Right renal cortex interstitium (tissue), 3 donors: ENCODE data around the gene CNTNAP1. TPM values are rescaled to one million over a fixed set of nuclear protein-coding genes. Genes with fewer than 3 reads are reported as not detected.
A peak's percentile ranks its signal among the peaks of the same experiment; 100 is the strongest.
"Not testable (repeated sequence)": the region's sequence is repeated elsewhere in the genome, so short reads cannot be mapped to it uniquely, and the experiment has no call there.

Source experiments
- DNase-seq, 3 donors: peaks; one replicate each; pipeline ENCODE4 v3.0.0-alpha.2; 2013; ENCODE audit warnings: low read depth in 3 of 3, low spot score in 2 of 3
- polyA plus RNA-seq, 3 donors: library from polyadenylated mRNA; unstranded; fragments of 120-200 nt; gene quantifications; one replicate each; pipeline ENCODE4 v1.2.1, GENCODE V29; 2013; ENCODE audit not compliant: insufficient read length in 3 of 3

Gene CNTNAP1
- polyA plus RNA-seq, 3 donors, result 6.4 to 7.1 (median 7.0) TPM

DNA sequence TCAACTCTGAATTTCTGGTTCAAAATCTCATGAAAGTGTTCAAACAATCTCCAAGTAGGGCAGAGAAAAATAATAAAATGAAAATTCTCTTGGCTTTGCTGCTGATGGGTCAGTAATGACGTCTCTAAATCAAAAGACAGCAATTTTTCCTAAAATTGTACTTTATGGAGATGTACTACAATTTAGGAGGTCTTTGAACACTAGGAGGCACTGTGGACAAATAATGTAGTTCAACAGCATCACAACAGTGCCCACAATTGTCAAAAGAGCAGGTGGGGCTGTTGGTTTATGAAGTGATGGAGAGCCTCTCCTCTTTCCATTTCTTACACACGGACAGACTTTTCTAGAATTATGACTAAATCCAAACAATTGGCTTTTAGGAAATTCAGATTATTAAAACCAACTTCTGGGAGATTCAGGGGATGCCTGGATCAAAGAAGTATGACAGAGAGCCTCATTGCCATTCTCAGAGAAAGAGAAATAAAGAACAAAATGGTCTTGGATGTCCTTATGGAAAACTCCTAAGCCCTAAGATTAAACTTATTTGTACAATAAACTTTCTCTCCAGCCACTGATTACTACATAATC is 38.8 kb downstream of the CNTNAP1 start:
- DNase-seq, result peak; percentile 41 to 62 (median 51)

- DNase-seq, result no peak
Measured at GRCh38 chr17:42723636-42724035, 41.3 kb downstream of the CNTNAP1 start.

DNA sequence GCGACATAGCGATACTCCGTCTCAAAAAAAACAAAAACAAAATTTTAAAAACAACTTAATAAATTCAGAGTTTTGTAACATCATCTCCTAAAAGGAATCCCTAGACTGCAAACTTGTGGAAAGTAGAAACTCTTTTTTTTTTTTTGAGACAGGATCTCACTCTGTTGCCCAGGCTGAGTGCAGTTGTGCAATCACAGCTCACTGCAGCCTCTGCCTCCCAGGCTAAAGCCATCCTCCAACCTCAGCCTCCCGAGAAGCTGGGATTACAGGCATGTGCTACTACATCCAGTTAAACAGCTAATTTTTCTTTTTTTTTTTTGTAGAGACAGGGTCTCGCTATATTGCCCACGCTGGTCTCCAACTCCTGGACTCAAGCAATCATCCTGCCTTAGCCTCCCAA is 42.8 kb downstream of the CNTNAP1 start:
- no peak for DNase-seq

GRCh38 chr17:42740699-42741098 is 58.4 kb downstream of the CNTNAP1 start:
- no peak for DNase-seq

DNA sequence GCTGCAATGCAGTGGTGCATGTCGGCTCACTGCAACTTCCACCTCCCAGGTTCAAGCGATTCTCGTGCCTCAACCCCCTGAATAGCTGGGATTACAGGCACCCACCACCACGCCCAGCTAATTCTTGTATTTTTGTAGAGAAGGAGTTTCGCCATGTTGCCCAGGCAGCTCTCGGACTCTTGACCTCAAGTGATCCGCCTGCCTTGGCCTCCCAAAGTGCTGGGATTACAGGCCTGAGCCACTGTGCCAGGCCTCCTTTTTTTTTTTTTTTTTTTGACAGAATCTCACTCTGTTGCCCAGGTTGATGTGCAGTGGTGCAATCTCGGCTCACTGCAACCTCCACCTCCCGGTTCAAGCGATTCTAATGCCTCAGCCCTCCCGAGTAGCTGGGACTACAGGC is 60.6 kb downstream of the CNTNAP1 start:
- DNase-seq, result not testable (repeated sequence)

DNA sequence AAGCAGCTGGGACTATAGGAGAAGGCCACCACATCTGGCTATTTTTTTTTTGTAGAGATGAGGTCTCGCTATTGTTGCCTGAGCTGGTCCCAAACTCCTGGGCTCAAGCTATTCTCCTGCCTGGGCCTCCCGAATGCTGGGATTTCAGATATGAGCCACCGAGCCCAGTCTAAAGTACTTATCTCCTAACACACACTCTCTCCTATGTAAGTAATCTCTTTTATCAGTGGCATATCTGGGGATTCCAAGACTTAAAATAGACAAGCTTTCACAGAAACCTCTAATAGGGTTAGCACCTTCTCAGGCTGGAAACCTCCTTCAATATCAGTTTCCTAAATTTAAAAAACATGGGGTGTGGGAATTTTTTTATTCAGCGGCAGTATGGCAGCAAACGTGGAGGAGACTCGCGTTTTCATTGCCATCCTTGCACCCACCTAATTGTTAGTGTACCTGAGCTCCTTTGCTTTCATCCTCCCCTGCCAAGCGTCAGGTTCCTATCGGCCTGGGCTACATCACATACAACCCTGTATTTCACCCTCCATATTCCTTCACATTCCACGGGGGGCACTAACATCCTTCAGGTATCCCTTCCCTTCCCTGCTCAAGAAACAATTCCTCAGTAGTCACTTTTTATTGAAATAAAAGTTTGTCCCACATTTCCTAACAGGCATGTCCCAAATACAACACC is 61.4 kb downstream of the CNTNAP1 start:
- peak in 1 of 3 donors; percentile 27 for DNase-seq

GRCh38 chr17:42744283-42744805 is 62.0 kb downstream of the CNTNAP1 start:
- no peak for DNase-seq

GRCh38 chr17:42744806-42745617 is 62.7 kb downstream of the CNTNAP1 start, which contains the start of gene EZH1:
TSS of gene EZH1 (minus strand) at chr17:42745040. CDS start at chr17:42728941, 16,099 bp downstream.
- DNase-seq, result peak; percentile 67 to 81 (median 80)

DNA sequence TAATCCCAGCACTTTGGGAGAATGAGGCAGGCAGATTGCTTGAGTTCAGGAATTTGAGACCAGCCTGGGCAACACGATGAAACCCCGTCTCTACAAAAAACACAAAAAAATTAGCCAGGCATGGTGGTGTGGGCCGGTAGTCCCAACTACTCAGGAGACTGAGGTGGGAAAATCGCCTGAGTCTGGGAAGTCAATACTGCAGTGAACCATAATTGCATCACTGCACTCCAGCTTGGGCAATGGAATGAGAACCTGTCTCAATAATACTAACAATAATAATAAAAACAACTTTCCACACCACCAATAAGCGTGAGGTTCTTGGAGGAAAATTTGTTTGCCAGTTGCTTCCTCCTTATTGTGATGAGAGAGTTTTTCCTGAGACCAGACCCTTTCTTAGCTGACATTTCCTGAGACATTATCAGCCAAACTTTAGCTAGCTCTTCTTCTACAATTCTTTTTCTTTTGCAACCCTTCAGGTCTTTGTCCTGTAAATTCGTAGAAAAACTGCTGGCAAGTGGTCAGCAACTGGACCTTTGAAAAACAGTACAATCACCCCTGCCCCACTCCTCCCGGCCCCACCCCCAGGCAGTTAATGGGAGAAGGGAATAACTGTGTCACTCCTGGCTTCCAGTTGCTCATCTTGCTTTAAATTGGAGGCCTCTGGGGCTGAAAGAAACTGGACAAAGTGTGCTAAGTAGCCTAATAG is 66.0 kb downstream of the CNTNAP1 start:
- no peak for DNase-seq

GRCh38 chr17:42748908-42749798 is 66.8 kb downstream of the CNTNAP1 start:
- no peak for DNase-seq

Other genes starting within 250 kb of the CNTNAP1 start
- gene ATP6V0A1, start 223.7 kb upstream of the CNTNAP1 start, polyA plus RNA-seq, result 10 to 100 TPM; 44.0 to 51.5 (median 48.6) TPM
- 10 to 100 TPM; 18.1 to 22.8 (median 20.4) TPM for gene NAGLU, start 146.3 kb upstream of the CNTNAP1 start, polyA plus RNA-seq
- 1 to 10 TPM; 3.0 to 4.1 (median 3.6) TPM for gene HSD17B1, start 129.6 kb upstream of the CNTNAP1 start, polyA plus RNA-seq
- 10 to 100 TPM; 54.0 to 58.4 (median 54.8) TPM for gene COASY, start 120.4 kb upstream of the CNTNAP1 start, polyA plus RNA-seq
- gene MLX, start 115.4 kb upstream of the CNTNAP1 start, polyA plus RNA-seq, result 10 to 100 TPM; 33.9 to 35.7 (median 34.7) TPM
- 10 to 100 TPM; 16.3 to 21.5 (median 19.0) TPM for gene PSMC3IP, start 104.8 kb upstream of the CNTNAP1 start, polyA plus RNA-seq
- gene RETREG3, start 73.2 kb upstream of the CNTNAP1 start, polyA plus RNA-seq, result 10 to 100 TPM; 43.1 to 44.1 (median 43.3) TPM
- 10 to 100 TPM; 53.5 to 63.6 (median 54.5) TPM for gene TUBG1, start 72.8 kb upstream of the CNTNAP1 start, polyA plus RNA-seq
- gene TUBG2, start 23.2 kb upstream of the CNTNAP1 start, polyA plus RNA-seq, result 10 to 100 TPM; 19.5 to 20.7 (median 20.0) TPM
- gene PLEKHH3, start 5.5 kb upstream of the CNTNAP1 start, polyA plus RNA-seq, result 10 to 100 TPM; 11.0 to 12.7 (median 11.5) TPM
- gene CCR10, start 688 bp upstream of the CNTNAP1 start, polyA plus RNA-seq, result 1 to 10 TPM in 2 of 3 donors, under 1 TPM in 1; 0.87 to 1.1 (median 1.0) TPM
- 10 to 100 TPM; 37.3 to 44.1 (median 40.8) TPM for gene EZH1, start 62.5 kb downstream of the CNTNAP1 start, polyA plus RNA-seq
- 10 to 100 TPM; 87.3 to 96.7 (median 92.2) TPM for gene RAMP2, start 78.7 kb downstream of the CNTNAP1 start, polyA plus RNA-seq
- gene VPS25, start 90.9 kb downstream of the CNTNAP1 start, polyA plus RNA-seq, result 100 to 1,000 TPM in 1 of 3 donors, 10 to 100 TPM in 2; 95.3 to 105 (median 97.8) TPM
- 10 to 100 TPM in 2 of 3 donors, 1 to 10 TPM in 1; 8.7 to 11.2 (median 11.0) TPM for gene WNK4, start 98.1 kb downstream of the CNTNAP1 start, polyA plus RNA-seq
- gene COA3, start 116.2 kb downstream of the CNTNAP1 start, polyA plus RNA-seq, result 100 to 1,000 TPM; 162 to 191 (median 178) TPM
- gene CNTD1, start 116.3 kb downstream of the CNTNAP1 start, polyA plus RNA-seq, result 1 to 10 TPM; 1.6 to 2.0 (median 1.7) TPM
- 10 to 100 TPM; 74.8 to 80.9 (median 78.8) TPM for gene BECN1, start 141.8 kb downstream of the CNTNAP1 start, polyA plus RNA-seq
- 100 to 1,000 TPM; 109 to 116 (median 114) TPM for gene PSME3, start 150.9 kb downstream of the CNTNAP1 start, polyA plus RNA-seq
- under 1 TPM; 0.74 to 0.82 (median 0.80) TPM for gene AOC2, start 162.0 kb downstream of the CNTNAP1 start, polyA plus RNA-seq
- 1 to 10 TPM; 4.8 to 6.2 (median 5.3) TPM for gene AOC3, start 168.7 kb downstream of the CNTNAP1 start, polyA plus RNA-seq
- gene G6PC1, start 218.3 kb downstream of the CNTNAP1 start, polyA plus RNA-seq, result 1 to 10 TPM; 4.3 to 7.0 (median 6.5) TPM